ENCODE measurements around the gene FBXO24. TPM values are rescaled to one million over a fixed set of nuclear protein-coding genes. Genes with fewer than 3 reads are reported as not detected.

The FBXO24 gene
- total RNA-seq, 4 donors from 2014 or later = 0.14 to 0.79 TPM; not detected in 2

GRCh38 chr7:100642534-100642907, 56.4 kb downstream of the FBXO24 start:
- in situ Hi-C loops (cut with MboI; ENCODE audit: low pct_ligation_motif_present in 1 of 4, low pct_unique_long_range_greater_than_20kb in 1 of 4, low sequenced_read_pairs in 3 of 4) = no loop called here
- WGBS, 2 donors (ENCODE audit: low coverage in 1 of 2) = 46 to 47% methylated on average over 3 to 11 of the region's 11 CpGs
- intact Hi-C loops (cut with DNase I; ENCODE audit: low total_unique reads) = no loop called here

GRCh38 chr7:100649826-100650565, 63.9 kb downstream of the FBXO24 start:
- H3K4me3 ChIP-seq = no peak overlapping the region
- H3K36me3 ChIP-seq = no peaks in the 10 kb centered on the region
- in situ Hi-C loops (cut with MboI; ENCODE audit: low pct_ligation_motif_present in 1 of 4, low pct_unique_long_range_greater_than_20kb in 1 of 4, low sequenced_read_pairs in 3 of 4) (no loop called here), intact Hi-C loops (cut with DNase I; ENCODE audit: low total_unique reads) (no loop called here)
- TF ChIP-seq CTCF (IDR thresholded peaks at IDR 0.05) (no peak), EP300 (IDR thresholded peaks at IDR 0.05; ENCODE audit: low read depth) (no peak), POLR2A (IDR thresholded peaks at IDR 0.05) (no peak), POLR2AphosphoS5 (IDR thresholded peaks at IDR 0.05) (no peak)
- H3K9me3 ChIP-seq = no peaks in the 10 kb centered on the region
- DNase-seq = no peak
- H3K27me3 ChIP-seq = peaks cover 45% of the 10 kb centered on the region
- no peak overlapping the region for H3K27ac ChIP-seq
- H3K4me1 ChIP-seq = no peaks in the 10 kb centered on the region
- 72% methylated on average over 15 of the region's 15 CpGs; no CpG with 5 or more reads in 1 of the 2 donors for WGBS, 2 donors (ENCODE audit: low coverage in 1 of 2)

More at GRCh38 chr7:100642534-100642907, 56.4 kb downstream of the FBXO24 start:
- peak; percentile 58 for DNase-seq
- Histone ChIP-seq H3K4me3 (no peak overlapping the region), H3K36me3 (no peaks in the 10 kb centered on the region), H3K27me3 (peaks cover 35% of the 10 kb centered on the region), H3K4me1 (no peaks in the 10 kb centered on the region), H3K9me3 (no peaks in the 10 kb centered on the region), H3K27ac (no peak overlapping the region)
- TF ChIP-seq POLR2A (IDR thresholded peaks at IDR 0.05) (no peak), EP300 (IDR thresholded peaks at IDR 0.05; ENCODE audit: low read depth) (no peak), CTCF (IDR thresholded peaks at IDR 0.05) (no peak), POLR2AphosphoS5 (IDR thresholded peaks at IDR 0.05) (no peak)

Small RNA genes within 50 kb of the gene (small RNA-seq; reads per million reads assigned to genes)
- 0 reads per million in 4 donors for gene SAP25

Other genes starting within 250 kb of the FBXO24 start
- 100 to 1,000 TPM in 2 of 4 donors, 10 to 100 TPM in 2; 80.0 to 239 (median 113) TPM for gene PILRB, start 228.2 kb upstream of the FBXO24 start, total RNA-seq
- gene PILRA, start 212.8 kb upstream of the FBXO24 start, total RNA-seq = 1 to 10 TPM in 2 of 4 donors, not detected in 2; 1.9 to 4.9 TPM
- 1 to 10 TPM in 1 of 4 donors, under 1 TPM in 2, not detected in 1; 0.68 to 2.4 (median 0.80) TPM for gene ZCWPW1, start 157.6 kb upstream of the FBXO24 start, total RNA-seq
- 10 to 100 TPM; 25.9 to 41.9 (median 30.5) TPM for gene MEPCE, start 156.5 kb upstream of the FBXO24 start, total RNA-seq
- gene PPP1R35, start 149.8 kb upstream of the FBXO24 start, total RNA-seq = 10 to 100 TPM; 17.1 to 98.4 (median 37.2) TPM
- gene SPACDR, start 122.1 kb upstream of the FBXO24 start, total RNA-seq = not detected
- gene TSC22D4, start 107.1 kb upstream of the FBXO24 start, total RNA-seq = 100 to 1,000 TPM in 1 of 4 donors, 10 to 100 TPM in 3; 41.6 to 101 (median 67.6) TPM
- gene NYAP1, start 102.4 kb upstream of the FBXO24 start, total RNA-seq = 1 to 10 TPM in 1 of 4 donors, under 1 TPM in 1, not detected in 2; 0.41 to 1.4 TPM
- 100 to 1,000 TPM in 2 of 4 donors, 10 to 100 TPM in 2; 63.8 to 154 (median 102) TPM for gene AGFG2, start 47.1 kb upstream of the FBXO24 start, total RNA-seq
- gene SAP25, start 12.4 kb upstream of the FBXO24 start, total RNA-seq = 10 to 100 TPM in 1 of 4 donors, 1 to 10 TPM in 1, under 1 TPM in 1, not detected in 1; 0.96 to 52.4 (median 2.7) TPM
- gene LRCH4, start 199 bp upstream of the FBXO24 start, total RNA-seq = 100 to 1,000 TPM; 115 to 508 (median 151) TPM
- 10 to 100 TPM in 2 of 4 donors, 1 to 10 TPM in 2; 5.6 to 46.2 (median 11.7) TPM for gene PCOLCE, start 16.0 kb downstream of the FBXO24 start, total RNA-seq
- gene MOSPD3, start 26.2 kb downstream of the FBXO24 start, total RNA-seq = 10 to 100 TPM; 13.5 to 39.6 (median 18.4) TPM
- under 1 TPM in 3 of 4 donors, not detected in 1; 0.60 to 0.68 (median 0.64) TPM for gene TFR2, start 55.2 kb downstream of the FBXO24 start, total RNA-seq
- not detected for gene ACTL6B, start 70.1 kb downstream of the FBXO24 start, total RNA-seq
- 100 to 1,000 TPM; 192 to 301 (median 246) TPM for gene GNB2, start 87.4 kb downstream of the FBXO24 start, total RNA-seq
- gene GIGYF1, start 107.9 kb downstream of the FBXO24 start, total RNA-seq = 100 to 1,000 TPM in 1 of 4 donors, 10 to 100 TPM in 3; 25.4 to 104 (median 51.8) TPM
- gene POP7, start 119.8 kb downstream of the FBXO24 start, total RNA-seq = 10 to 100 TPM; 10.7 to 58.7 (median 34.1) TPM
- not detected for gene EPO, start 134.1 kb downstream of the FBXO24 start, total RNA-seq
- not detected for gene ZAN, start 147.3 kb downstream of the FBXO24 start, total RNA-seq
- gene EPHB4, start 241.2 kb downstream of the FBXO24 start, total RNA-seq = 10 to 100 TPM; 23.2 to 95.5 (median 43.5) TPM